ENCODE results near the gene IL27RA. TPM values are rescaled to one million over a fixed set of nuclear protein-coding genes. Genes with fewer than 3 reads are reported as not detected.

IL27RA gene
- total RNA-seq, 6 experiments from 2014 or later: 4.7 to 6.1 (median 5.1) TPM

DNA sequence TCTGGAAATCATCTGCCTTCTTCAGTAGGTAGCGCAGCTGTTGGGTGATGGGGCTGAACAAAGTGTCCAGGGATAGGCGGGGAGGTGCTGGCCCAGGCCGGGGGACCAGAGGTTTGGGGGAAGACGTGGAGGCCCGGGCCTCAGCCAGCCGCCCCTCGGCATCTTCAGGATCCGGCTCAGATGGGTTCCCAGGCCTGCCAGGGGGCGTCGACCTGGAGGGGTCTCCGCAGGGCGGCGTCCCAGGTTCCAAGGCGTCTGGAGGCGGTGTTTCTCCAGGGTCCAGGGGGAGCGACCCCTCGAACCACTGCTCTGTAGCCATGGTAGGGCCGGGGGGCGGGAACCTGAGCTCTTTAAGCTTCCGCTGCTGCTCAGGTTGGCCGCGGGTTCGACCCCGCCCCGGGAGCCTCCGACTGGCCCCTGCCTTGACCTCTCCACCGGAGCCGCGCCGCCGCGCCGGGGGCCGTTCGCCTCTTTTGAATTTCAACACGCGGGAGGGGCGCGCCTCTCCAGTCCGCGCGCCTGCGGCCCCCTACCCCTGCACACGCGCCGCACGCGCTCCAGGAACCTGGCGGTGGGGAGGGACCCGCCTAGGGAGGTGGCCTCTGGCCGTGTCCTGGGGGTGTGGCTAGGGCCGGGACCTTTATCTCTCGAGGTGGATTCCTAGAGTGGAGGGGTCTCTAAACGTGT is 53.9 kb downstream of the IL27RA start, which contains the start of gene C19orf67:
C19orf67 (minus strand) TSS at position 475 of the 687 bp plus-strand sequence; CDS start at position 319, 156 bp downstream.
- H3K36me3 Mint-ChIP-seq (ENCODE audit: low read depth): peaks cover 4% of the 10 kb centered on the region
- TF ChIP-seq, protein P1, sequence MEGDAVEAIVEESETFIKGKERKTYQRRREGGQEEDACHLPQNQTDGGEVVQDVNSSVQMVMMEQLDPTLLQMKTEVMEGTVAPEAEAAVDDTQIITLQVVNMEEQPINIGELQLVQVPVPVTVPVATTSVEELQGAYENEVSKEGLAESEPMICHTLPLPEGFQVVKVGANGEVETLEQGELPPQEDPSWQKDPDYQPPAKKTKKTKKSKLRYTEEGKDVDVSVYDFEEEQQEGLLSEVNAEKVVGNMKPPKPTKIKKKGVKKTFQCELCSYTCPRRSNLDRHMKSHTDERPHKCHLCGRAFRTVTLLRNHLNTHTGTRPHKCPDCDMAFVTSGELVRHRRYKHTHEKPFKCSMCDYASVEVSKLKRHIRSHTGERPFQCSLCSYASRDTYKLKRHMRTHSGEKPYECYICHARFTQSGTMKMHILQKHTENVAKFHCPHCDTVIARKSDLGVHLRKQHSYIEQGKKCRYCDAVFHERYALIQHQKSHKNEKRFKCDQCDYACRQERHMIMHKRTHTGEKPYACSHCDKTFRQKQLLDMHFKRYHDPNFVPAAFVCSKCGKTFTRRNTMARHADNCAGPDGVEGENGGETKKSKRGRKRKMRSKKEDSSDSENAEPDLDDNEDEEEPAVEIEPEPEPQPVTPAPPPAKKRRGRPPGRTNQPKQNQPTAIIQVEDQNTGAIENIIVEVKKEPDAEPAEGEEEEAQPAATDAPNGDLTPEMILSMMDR (IDR thresholded peaks at IDR 0.05): no peak
- no peaks in the 10 kb centered on the region for H3K9me3 Mint-ChIP-seq
- no peak within 1 kb of the TSS for H3K27ac Mint-ChIP-seq
- H3K4me3 Mint-ChIP-seq: no peak within 1 kb of the TSS
- no peaks in the 10 kb centered on the region; the same call in 1 of the 2 replicates for H3K27me3 Mint-ChIP-seq (ENCODE audit: insufficient read depth)
- no peak for DNase-seq
- peaks cover 16% of the 10 kb centered on the region for H3K4me1 Mint-ChIP-seq (ENCODE audit: low read depth)

DNA sequence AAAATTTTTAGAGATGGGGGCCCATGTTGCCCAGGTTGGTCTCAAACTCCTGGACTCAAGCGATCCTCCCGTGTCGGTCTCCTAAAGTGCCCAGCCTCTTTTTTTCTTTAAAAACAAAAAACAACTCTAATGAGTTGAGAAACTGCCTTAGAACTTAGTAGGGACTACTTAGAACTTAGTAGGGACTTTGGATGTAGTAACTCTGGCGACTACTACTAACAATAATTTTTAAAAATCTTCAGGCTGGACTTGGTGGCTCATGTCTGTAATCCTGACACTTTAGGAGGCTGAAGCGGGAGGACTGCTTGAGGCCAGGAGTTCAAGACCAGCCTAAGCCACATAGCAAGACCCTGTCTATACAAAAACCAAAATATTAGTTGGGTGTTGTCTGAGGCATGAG is 54.5 kb downstream of the IL27RA start:
- Mint-ChIP-seq H3K9me3 (no peaks in the 10 kb centered on the region), H3K27ac (no peak overlapping the region), H3K36me3 (ENCODE audit: low read depth) (peaks cover 4% of the 10 kb centered on the region), H3K27me3 (ENCODE audit: insufficient read depth) (no peaks in the 10 kb centered on the region; the same call in 1 of the 2 replicates), H3K4me3 (no peak overlapping the region), H3K4me1 (ENCODE audit: low read depth) (peaks cover 15% of the 10 kb centered on the region)
- no peak for DNase-seq
- TF ChIP-seq, protein P1 (IDR thresholded peaks at IDR 0.05): no peak

DNA sequence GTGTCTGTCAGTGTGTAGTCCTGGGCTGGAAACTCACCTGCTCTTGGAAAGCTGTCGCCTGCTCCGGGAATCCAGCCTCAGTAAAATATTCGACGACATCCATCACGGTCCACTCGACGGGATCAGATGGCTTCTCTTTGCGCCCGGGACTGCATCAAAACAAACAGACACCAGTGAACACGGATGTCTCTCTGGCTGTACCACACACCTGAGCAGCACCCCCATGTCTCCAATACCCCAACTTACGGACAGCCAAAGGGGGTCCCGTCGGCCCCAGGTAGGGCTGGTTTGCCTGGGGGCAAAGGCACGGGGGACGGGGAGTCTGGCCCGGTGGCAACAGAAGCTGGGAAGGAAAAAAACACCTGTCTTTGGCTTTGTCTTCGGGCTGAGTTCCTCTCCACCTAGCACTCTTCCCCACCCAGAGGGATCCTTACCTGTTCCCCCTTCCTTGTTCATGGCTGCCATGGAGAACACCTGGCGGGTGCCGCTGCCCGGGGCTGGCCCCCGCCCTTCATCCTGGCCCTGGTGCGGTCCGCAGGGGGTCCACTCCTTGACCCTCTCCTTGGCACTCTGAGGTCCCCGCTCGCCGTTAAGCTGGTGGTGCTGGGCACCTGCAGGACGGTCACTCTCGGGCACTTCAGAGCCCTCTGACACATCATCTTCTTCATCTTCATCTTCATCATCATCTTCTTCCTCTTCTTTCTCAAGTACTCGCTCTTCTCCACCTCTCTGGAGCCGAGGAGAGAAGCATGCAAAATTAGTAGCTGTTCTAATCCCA is 57.3 kb downstream of the IL27RA start:
- H3K36me3 Mint-ChIP-seq (ENCODE audit: low read depth): peaks cover 14% of the 10 kb centered on the region
- TF ChIP-seq, protein P1 (IDR thresholded peaks at IDR 0.05): no peak
- H3K27me3 Mint-ChIP-seq (ENCODE audit: insufficient read depth): peaks cover 5% of the 10 kb centered on the region
- H3K27ac Mint-ChIP-seq: peak overlapping the region; percentile 49; the same call in 1 of the 2 replicates
- H3K4me1 Mint-ChIP-seq (ENCODE audit: low read depth): peaks cover 15% of the 10 kb centered on the region
- peak overlapping the region; percentile 84 for H3K4me3 Mint-ChIP-seq
- DNase-seq: no peak
- peaks cover 9% of the 10 kb centered on the region for H3K9me3 Mint-ChIP-seq

- DNase-seq: no peak
- H3K4me1 Mint-ChIP-seq (ENCODE audit: low read depth): peaks cover 15% of the 10 kb centered on the region
- peaks cover 14% of the 10 kb centered on the region for H3K9me3 Mint-ChIP-seq
- H3K36me3 Mint-ChIP-seq (ENCODE audit: low read depth): peaks cover 16% of the 10 kb centered on the region
- H3K27ac Mint-ChIP-seq: peak overlapping the region; percentile 49; the same call in 1 of the 2 replicates
- H3K4me3 Mint-ChIP-seq: peak overlapping the region; percentile 84
- peaks cover 5% of the 10 kb centered on the region for H3K27me3 Mint-ChIP-seq (ENCODE audit: insufficient read depth)
- TF ChIP-seq, protein P1 (IDR thresholded peaks at IDR 0.05): peak; percentile 30; the same call in 1 of the 2 replicates
These were observed 57.8 kb downstream of the IL27RA start for GRCh38 chr19:14089412-14089661.

DNA sequence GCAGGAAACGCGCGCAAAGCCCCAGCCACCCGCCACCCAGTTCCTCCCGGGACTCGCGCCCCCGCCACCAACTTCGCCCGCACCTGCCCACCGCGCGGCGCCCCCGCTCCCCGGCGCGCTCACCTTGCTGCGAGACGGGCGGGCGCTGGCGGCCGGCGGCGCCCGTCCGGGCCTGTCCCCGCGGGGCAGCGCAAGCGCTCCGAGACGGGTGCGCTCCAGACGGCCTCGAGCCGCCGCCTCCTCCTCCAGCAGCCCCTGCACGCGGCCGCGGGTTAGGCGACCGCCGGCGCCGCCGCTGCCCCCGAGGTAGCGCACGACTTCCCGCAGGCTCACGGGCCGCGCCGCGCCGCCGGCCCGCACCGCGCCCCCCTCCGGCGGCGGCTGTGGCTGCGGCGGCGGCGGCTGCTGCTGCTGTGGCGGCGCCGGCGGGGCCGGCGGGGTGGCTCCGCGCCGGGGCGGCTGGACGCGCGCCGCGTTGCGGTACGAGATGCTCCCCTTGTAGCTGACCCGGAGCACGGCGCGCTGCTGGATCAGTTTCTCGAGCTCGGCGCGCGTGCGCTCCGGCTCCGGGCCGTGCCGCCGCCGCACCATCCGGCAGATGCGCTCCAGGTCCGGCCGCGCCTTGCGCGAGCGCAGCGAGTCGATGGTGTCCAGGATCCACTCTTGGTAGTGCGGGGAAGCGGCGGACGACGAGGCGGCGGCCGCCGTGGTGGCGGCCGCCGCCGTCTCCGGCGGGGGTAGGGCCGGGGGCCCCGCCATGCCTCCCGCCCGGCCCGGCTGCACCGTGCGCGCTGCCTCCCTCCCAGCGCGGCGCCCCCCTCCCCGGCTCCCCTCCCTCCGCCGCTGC is 58.3 kb downstream of the IL27RA start:
- Mint-ChIP-seq H3K27me3 (ENCODE audit: insufficient read depth) (peaks cover 5% of the 10 kb centered on the region), H3K4me1 (ENCODE audit: low read depth) (peaks cover 15% of the 10 kb centered on the region), H3K27ac (peak overlapping the region; percentile 77), H3K9me3 (peaks cover 19% of the 10 kb centered on the region), H3K36me3 (ENCODE audit: low read depth) (peaks cover 22% of the 10 kb centered on the region), H3K4me3 (peak overlapping the region; percentile 84)
- TF ChIP-seq, protein P1 (IDR thresholded peaks at IDR 0.05): no peak; the same call in 1 of the 2 replicates
- DNase-seq: peak; percentile 50

Measured in HFFc6 (cell line).